Neutrophil (primary cell): ENCODE data around the gene UBE2D2.

Experiments used
- H3K27ac ChIP-seq: fragments of 200-600 bp; sonication (generic); 2 replicates; pipeline ENCODE4 v1.5.1; 2016; ENCODE audit warnings: mild to moderate bottlenecking, moderate library complexity
- H3K27me3 ChIP-seq: fragments of 200-600 bp; sonication (generic); 2 replicates; pipeline ENCODE4 v1.6.0; 2016; ENCODE audit warnings: mild to moderate bottlenecking
- H3K36me3 ChIP-seq: fragments of 200-600 bp; sonication (generic); 2 replicates; pipeline ENCODE4 v1.5.1; 2017
- H3K4me1 ChIP-seq, 2 experiments: fragments of 200-600 bp in 1 of 2; sonication (generic) in 1 of 2; 1 replicate in 1 of 2; 2 replicates in 1 of 2; pipeline versions ENCODE4 v1.5.1 to v1.6.1; 2013 to 2016; ENCODE audit warnings: low read depth in 1 of 2, low read length in 1 of 2, mild to moderate bottlenecking in 1 of 2, moderate library complexity in 1 of 2; ENCODE audit not compliant: control insufficient read depth in 1 of 2, insufficient read depth in 1 of 2
- H3K4me3 ChIP-seq, 2 experiments: fragments of 200-600 bp in 1 of 2; sonication (generic) in 1 of 2; 1 replicate in 1 of 2; 2 replicates in 1 of 2; pipeline ENCODE4 v1.5.1; 2013 to 2016; ENCODE audit warnings: low read depth in 1 of 2, low read length in 1 of 2, mild to moderate bottlenecking in 1 of 2, moderate library complexity in 1 of 2
- H3K9me3 ChIP-seq: fragments of 200-600 bp; sonication (generic); 2 replicates; pipeline ENCODE4 v1.5.1; 2016
- CTCF ChIP-seq: fragments of 200-600 bp; sonication (generic); IDR thresholded peaks from 2 replicates; pipeline ENCODE4 v1.5.1; 2016; ENCODE audit warnings: antibody characterized with exemption

Gene UBE2D2

GRCh38 chr5:139636207-139636792 is 75.2 kb downstream of the UBE2D2 start:
- no peak overlapping the region for H3K27ac ChIP-seq
- no peak overlapping the region for H3K4me3 ChIP-seq
- peaks cover 64% of the 10 kb centered on the region for H3K27me3 ChIP-seq
- no peaks in the 10 kb centered on the region for H3K9me3 ChIP-seq
- no peak for TF ChIP-seq CTCF
- H3K36me3 ChIP-seq = peaks cover 8% of the 10 kb centered on the region
- H3K4me1 ChIP-seq = peaks cover 5 to 14% of the 10 kb centered on the region in 2 experiments

GRCh38 chr5:139636975-139637408 is 75.9 kb downstream of the UBE2D2 start:
- Histone ChIP-seq H3K4me3 (no peak overlapping the region), H3K27ac (no peak overlapping the region), H3K36me3 (peaks cover 8% of the 10 kb centered on the region), H3K4me1 (peaks cover 5 to 14% of the 10 kb centered on the region in 2 experiments), H3K27me3 (peaks cover 71% of the 10 kb centered on the region), H3K9me3 (no peaks in the 10 kb centered on the region)
- TF ChIP-seq CTCF = no peak

GRCh38 chr5:139637438-139638089 is 76.4 kb downstream of the UBE2D2 start:
- no peaks in the 10 kb centered on the region for H3K9me3 ChIP-seq
- peak overlapping the region in 1 of 2 experiments; percentile 18 for H3K4me3 ChIP-seq
- no peak for TF ChIP-seq CTCF
- H3K4me1 ChIP-seq = peaks cover 5 to 14% of the 10 kb centered on the region in 2 experiments
- peaks cover 77% of the 10 kb centered on the region for H3K27me3 ChIP-seq
- H3K27ac ChIP-seq = no peak overlapping the region
- H3K36me3 ChIP-seq = peaks cover 3% of the 10 kb centered on the region

- Histone ChIP-seq H3K27me3 (peaks cover 83% of the 10 kb centered on the region), H3K27ac (no peak overlapping the region), H3K4me3 (no peak overlapping the region), H3K9me3 (no peaks in the 10 kb centered on the region), H3K4me1 (peaks cover 5 to 14% of the 10 kb centered on the region in 2 experiments), H3K36me3 (no peaks in the 10 kb centered on the region)
- no peak for TF ChIP-seq CTCF
Observed at GRCh38 chr5:139638090-139638735, 77.1 kb downstream of the UBE2D2 start.

- Histone ChIP-seq H3K36me3 (no peaks in the 10 kb centered on the region), H3K27me3 (peaks cover 91% of the 10 kb centered on the region), H3K4me3 (no peak overlapping the region), H3K4me1 (peaks cover 5 to 14% of the 10 kb centered on the region in 2 experiments), H3K27ac (no peak overlapping the region), H3K9me3 (no peaks in the 10 kb centered on the region)
- no peak for TF ChIP-seq CTCF
Observed at GRCh38 chr5:139638736-139639618, 77.8 kb downstream of the UBE2D2 start.
